GM12874 (cell line): ENCODE results near the gene CORO2B.

Experiments
- TF ChIP-seq, protein P1 (sequence below): IDR thresholded peaks from 2 replicates; pipeline ENCODE4 v1.5.1; 2011; ENCODE audit warnings: low read depth, mild to moderate bottlenecking, control low read depth, low read length, moderate library complexity; ENCODE audit not compliant: insufficient read depth

The CORO2B gene

DNA sequence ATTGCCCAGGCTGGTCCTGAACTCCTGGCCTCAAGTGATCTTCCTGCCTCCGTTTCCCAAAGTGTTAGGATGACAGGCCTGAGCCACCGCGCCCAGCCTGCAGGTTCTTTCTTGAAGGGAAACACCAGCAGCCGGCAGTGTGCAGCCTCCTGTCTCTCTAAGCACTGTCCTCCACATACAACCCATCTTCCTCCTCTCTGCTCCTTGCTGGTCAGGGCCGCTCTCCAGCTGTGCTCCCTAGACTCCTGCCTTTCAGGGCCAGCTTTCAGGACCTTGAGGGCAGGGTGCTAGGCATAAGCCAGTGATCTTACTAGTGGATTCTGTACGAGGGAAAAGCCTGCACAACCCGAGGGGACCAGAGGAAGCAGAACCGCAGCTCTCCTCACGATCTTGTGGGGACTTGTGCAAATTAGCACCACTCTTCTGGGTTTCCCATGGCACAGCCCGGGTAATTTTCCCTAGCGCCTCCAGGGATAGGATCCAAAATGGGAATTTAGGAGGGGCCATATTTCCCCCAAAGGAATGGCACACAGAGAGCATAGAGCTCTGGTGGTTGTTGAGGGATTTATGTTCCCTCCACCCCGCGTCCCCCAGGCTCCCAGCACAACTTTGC is 18.2 kb upstream of the CORO2B start:
- TF ChIP-seq, protein P1, sequence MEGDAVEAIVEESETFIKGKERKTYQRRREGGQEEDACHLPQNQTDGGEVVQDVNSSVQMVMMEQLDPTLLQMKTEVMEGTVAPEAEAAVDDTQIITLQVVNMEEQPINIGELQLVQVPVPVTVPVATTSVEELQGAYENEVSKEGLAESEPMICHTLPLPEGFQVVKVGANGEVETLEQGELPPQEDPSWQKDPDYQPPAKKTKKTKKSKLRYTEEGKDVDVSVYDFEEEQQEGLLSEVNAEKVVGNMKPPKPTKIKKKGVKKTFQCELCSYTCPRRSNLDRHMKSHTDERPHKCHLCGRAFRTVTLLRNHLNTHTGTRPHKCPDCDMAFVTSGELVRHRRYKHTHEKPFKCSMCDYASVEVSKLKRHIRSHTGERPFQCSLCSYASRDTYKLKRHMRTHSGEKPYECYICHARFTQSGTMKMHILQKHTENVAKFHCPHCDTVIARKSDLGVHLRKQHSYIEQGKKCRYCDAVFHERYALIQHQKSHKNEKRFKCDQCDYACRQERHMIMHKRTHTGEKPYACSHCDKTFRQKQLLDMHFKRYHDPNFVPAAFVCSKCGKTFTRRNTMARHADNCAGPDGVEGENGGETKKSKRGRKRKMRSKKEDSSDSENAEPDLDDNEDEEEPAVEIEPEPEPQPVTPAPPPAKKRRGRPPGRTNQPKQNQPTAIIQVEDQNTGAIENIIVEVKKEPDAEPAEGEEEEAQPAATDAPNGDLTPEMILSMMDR: no peak

DNA sequence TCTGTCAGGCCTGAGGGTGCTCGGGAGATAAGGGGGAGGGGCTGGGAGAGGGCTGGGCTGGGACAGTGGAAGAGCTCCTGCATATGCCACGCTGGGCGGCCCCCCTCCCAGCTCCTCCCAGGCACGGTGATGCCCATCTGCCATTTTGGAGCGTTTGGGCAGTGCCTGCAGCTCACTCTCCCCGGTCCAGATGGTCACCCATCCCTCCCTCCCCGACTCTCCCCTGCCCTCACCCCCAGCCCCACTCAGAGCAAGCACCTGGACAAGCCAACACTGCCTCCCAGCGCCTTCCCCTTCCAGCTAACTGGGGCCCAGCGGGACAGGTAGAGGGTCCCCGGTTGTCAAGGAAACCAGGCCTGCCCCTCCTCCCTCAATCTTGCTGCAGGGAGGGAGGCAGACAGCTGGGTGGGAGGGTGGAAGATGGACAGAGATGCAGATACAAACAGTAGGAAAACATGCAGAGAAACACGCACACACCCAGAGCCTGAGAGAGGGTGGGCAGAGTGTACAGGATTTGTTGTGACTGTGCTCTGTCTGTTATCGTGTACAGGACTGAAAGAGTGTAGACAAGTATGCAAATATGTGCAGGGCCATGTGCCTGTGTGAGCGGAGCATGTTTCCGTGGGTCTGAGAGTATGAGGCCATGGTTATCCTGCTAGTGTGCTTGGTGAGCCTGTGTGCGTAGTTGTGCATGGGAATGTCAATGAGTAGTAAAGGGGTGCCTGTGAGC is 17.5 kb upstream of the CORO2B start:
- TF ChIP-seq, protein P1: no peak

DNA sequence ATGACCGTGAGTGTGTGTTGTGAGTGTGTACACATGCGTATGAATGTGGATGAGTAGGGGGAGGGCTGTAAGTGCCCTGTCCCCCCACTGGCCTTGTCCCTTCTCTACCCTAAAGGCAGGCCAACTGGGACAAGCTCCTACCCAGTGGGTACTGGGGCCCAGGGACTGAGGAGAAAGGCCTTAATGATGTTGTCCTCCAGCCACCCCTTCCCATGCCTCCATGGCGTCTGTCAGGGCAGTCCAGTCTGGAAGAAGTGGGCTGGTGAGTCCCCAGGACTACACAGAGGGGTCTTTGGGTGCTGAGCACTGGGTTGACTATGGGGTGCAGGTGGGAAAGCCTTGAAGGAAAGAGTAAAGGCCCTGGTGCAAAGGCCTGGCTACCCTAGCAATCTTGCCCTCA is 16.9 kb upstream of the CORO2B start:
- TF ChIP-seq, protein P1: no peak

- TF ChIP-seq, protein P1: no peak
These were observed 14.6 kb upstream of the CORO2B start for GRCh38 chr15:68564173-68564572.

DNA sequence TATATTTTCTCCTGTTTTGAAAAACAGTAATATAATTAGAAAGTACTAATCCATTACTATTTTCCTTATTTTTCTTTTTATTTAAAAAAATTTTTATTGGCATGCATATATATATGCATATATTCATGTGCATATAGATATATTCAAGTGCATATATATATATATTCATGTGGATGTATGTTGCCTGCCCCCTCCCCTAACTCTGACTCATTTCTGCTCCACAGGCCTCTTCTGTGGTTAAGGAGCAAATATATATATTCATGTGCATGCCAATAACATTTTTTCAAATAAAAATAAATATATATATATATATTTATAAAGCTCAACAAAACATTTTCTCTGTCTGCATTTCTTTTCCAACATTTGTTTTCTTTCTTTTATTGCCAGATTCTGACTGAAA is 13.6 kb upstream of the CORO2B start:
- TF ChIP-seq, protein P1: no peak

- TF ChIP-seq, protein P1: no peak
These were observed 13.1 kb upstream of the CORO2B start for GRCh38 chr15:68565726-68566125.

GRCh38 chr15:68566377-68566954 is 12.3 kb upstream of the CORO2B start:
- TF ChIP-seq, protein P1: no peak
